ENCODE measurements around the gene SPIRE1. TPM values are rescaled to one million over a fixed set of nuclear protein-coding genes. Genes with fewer than 3 reads are reported as not detected.

The SPIRE1 gene
- total RNA-seq, 1 experiment from 2014 or later, result 16.6 TPM

DNA sequence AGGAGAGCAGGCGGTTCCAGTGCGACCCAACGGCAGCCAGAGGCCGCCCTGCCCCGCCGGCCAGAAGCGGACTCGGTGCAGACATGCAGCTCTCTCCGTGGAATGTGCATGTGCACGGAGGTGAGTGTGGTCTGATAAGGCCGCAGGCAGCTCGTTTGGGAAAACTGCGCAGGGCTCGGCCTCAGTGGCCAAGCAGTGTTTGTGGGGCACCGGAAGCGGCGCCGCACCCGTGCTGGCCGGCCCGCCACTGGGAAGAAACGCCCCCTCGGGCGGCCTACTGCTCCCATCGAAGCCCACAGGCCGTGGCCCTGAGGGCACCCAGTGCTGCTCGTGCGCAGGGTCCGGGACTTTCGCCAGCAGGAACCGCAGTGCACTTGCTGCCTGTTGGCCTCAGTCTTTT lies 225.0 kb downstream of the SPIRE1 start:
- TF ChIP-seq, protein P1, sequence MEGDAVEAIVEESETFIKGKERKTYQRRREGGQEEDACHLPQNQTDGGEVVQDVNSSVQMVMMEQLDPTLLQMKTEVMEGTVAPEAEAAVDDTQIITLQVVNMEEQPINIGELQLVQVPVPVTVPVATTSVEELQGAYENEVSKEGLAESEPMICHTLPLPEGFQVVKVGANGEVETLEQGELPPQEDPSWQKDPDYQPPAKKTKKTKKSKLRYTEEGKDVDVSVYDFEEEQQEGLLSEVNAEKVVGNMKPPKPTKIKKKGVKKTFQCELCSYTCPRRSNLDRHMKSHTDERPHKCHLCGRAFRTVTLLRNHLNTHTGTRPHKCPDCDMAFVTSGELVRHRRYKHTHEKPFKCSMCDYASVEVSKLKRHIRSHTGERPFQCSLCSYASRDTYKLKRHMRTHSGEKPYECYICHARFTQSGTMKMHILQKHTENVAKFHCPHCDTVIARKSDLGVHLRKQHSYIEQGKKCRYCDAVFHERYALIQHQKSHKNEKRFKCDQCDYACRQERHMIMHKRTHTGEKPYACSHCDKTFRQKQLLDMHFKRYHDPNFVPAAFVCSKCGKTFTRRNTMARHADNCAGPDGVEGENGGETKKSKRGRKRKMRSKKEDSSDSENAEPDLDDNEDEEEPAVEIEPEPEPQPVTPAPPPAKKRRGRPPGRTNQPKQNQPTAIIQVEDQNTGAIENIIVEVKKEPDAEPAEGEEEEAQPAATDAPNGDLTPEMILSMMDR (conservative IDR thresholded peaks at IDR 0.05), result no peak
- no peak overlapping the region for H3K9ac ChIP-seq (ENCODE audit: extremely low read depth, insufficient read length, low read length)
- Mint-ChIP-seq H3K4me3 (no peak overlapping the region), H3K27ac (no peak overlapping the region; a peak in 1 of 7 replicates), H3K4me1 (peaks cover 8% of the 10 kb centered on the region in 2 experiments), H3K9me3 (no peaks in the 10 kb centered on the region; a peak in 1 of 5 replicates), H3K27me3 (ENCODE audit: low read depth) (no peaks in the 10 kb centered on the region), H3K36me3 (ENCODE audit: insufficient read depth in 1 of 3, low read depth in 3 of 3) (peaks cover 6 to 18% (median 16%) of the 10 kb centered on the region in 3 experiments; a peak in 6 of 7 replicates)
- H4K20me1 ChIP-seq (ENCODE audit: control insufficient read depth, insufficient read depth, insufficient read length), result no peaks in the 10 kb centered on the region
- no peak overlapping the region for H3K14ac ChIP-seq (ENCODE audit: insufficient read depth, low read length)
- no peak overlapping the region for H4K5ac ChIP-seq (ENCODE audit: insufficient read length, low read depth, low read length)
- DNase-seq, result no peak
- H3K23me2 ChIP-seq (ENCODE audit: insufficient read length, low read depth, low read length, poor library complexity, severe bottlenecking), result no peaks in the 10 kb centered on the region
- no CpG with 5 or more reads among the region's 31 CpGs for WGBS (ENCODE audit: extremely low coverage, insufficient read length, low lambda C conversion rate)
- no peak overlapping the region for H2AFZ ChIP-seq (ENCODE audit: low read length)
- no peak overlapping the region for H2AK5ac ChIP-seq (ENCODE audit: insufficient read length, low read length)
- no peak overlapping the region for H3K56ac ChIP-seq (ENCODE audit: insufficient read length, low read depth, low read length)
- H2BK120ac ChIP-seq (ENCODE audit: low read depth, low read length, poor library complexity, severe bottlenecking), result no peak overlapping the region
- no peaks in the 10 kb centered on the region for H3K27me3 ChIP-seq (ENCODE audit: insufficient read depth, low read length)
- no peak overlapping the region for H3T11ph ChIP-seq (ENCODE audit: low read length)
- no peak overlapping the region for H4K8ac ChIP-seq (replicated peaks; ENCODE audit: insufficient read length, low read depth, low read length)
- H2BK15ac ChIP-seq (ENCODE audit: low read depth, low read length), result no peak overlapping the region
- no peaks in the 10 kb centered on the region for H3K79me2 ChIP-seq (ENCODE audit: insufficient read depth, low read length)
- H3K4me1 ChIP-seq (ENCODE audit: insufficient read depth, low read length), result no peaks in the 10 kb centered on the region
- no peak overlapping the region for H3K4me2 ChIP-seq (ENCODE audit: insufficient read depth, insufficient read length, low read length)
- no peak overlapping the region for H2BK5ac ChIP-seq (ENCODE audit: insufficient read length, low read length)
- no peaks in the 10 kb centered on the region for H3K79me1 ChIP-seq (ENCODE audit: insufficient read depth, low read depth, low read length, poor library complexity, severe bottlenecking)
- no peak overlapping the region for H3K4ac ChIP-seq (ENCODE audit: low read depth, low read length)
- H3K18ac ChIP-seq (ENCODE audit: insufficient read length, low read depth, low read length), result no peak overlapping the region
- no peak overlapping the region for H2BK20ac ChIP-seq (ENCODE audit: low read depth, low read length, poor library complexity, severe bottlenecking)
- no peak overlapping the region for H2BK12ac ChIP-seq (ENCODE audit: insufficient read length, low read depth, low read length)
- no peak overlapping the region for H3K27ac ChIP-seq (ENCODE audit: insufficient read length, low read depth, low read length)
- H3K23ac ChIP-seq (ENCODE audit: insufficient read length, low read depth, low read length), result no peak overlapping the region
- H3K9me3 ChIP-seq (ENCODE audit: control insufficient read depth, low read depth, low read length), result peaks cover 3% of the 10 kb centered on the region
- no peak overlapping the region for H4K91ac ChIP-seq (ENCODE audit: insufficient read length, low read depth, low read length)

All from H9 (cell line).